GM23338 (cell line): Measurements from ENCODE around the gene GRIP2. TPM values are rescaled to one million over a fixed set of nuclear protein-coding genes. Genes with fewer than 3 reads are reported as not detected.

Experiments
- ATAC-seq: fragments of 200-7000 bp; cut with Tn5 transposase; 3 replicates; pipeline ENCODE4 v1.9.1; 2020
- DNase-seq: peaks from one replicate; pipeline ENCODE4 v3.0.0-alpha.2; 2015; ENCODE audit warnings: low spot score
- H2AFZ ChIP-seq: fragments of 200-600 bp; sonication (generic); 2 replicates; pipeline ENCODE4 v1.8.0; 2016; ENCODE audit warnings: antibody characterized with exemption, mild to moderate bottlenecking, moderate library complexity
- H3F3A ChIP-seq: fragments of 200-600 bp; sonication (generic); replicated peaks from 2 replicates; pipeline ENCODE4 v1.8.0; 2017; ENCODE audit warnings: antibody characterized with exemption, mixed run types, low read depth
- H3K27ac ChIP-seq: fragments of 200-600 bp; sonication (generic); 2 replicates; pipeline ENCODE4 v1.6.1; 2016; ENCODE audit warnings: low read depth
- H3K27me3 ChIP-seq: fragments of 200-600 bp; sonication (generic); 2 replicates; pipeline ENCODE4 v1.8.0; 2016; ENCODE audit warnings: mild to moderate bottlenecking, mixed run types, moderate library complexity; ENCODE audit not compliant: insufficient read depth
- H3K36me3 ChIP-seq: fragments of 200-600 bp; sonication (generic); 2 replicates; pipeline ENCODE4 v1.8.0; 2016; ENCODE audit warnings: mild to moderate bottlenecking; ENCODE audit not compliant: insufficient read depth
- H3K4me1 ChIP-seq: fragments of 200-600 bp; sonication (generic); 2 replicates; pipeline ENCODE4 v1.8.0; 2016; ENCODE audit warnings: mild to moderate bottlenecking, moderate library complexity; ENCODE audit not compliant: insufficient read depth
- H3K4me2 ChIP-seq: fragments of 200-600 bp; sonication (generic); 2 replicates; pipeline ENCODE4 v1.7.1; 2017; ENCODE audit warnings: mixed run types
- H3K4me3 ChIP-seq: fragments of 200-600 bp; sonication (generic); 2 replicates; pipeline ENCODE4 v1.6.1; 2016; ENCODE audit warnings: mixed run types
- H3K79me2 ChIP-seq: fragments of 200-600 bp; sonication (generic); replicated peaks from 2 replicates; pipeline ENCODE4 v1.8.0; 2017; ENCODE audit warnings: mild to moderate bottlenecking; ENCODE audit not compliant: insufficient read depth
- H3K9me2 ChIP-seq: fragments of 200-600 bp; sonication (generic); 2 replicates; pipeline ENCODE4 v1.8.0; 2017; ENCODE audit not compliant: insufficient read depth
- H4K20me1 ChIP-seq: fragments of 200-600 bp; sonication (generic); replicated peaks from 2 replicates; pipeline ENCODE4 v1.8.0; 2017; ENCODE audit warnings: mild to moderate bottlenecking; ENCODE audit not compliant: insufficient read depth
- H3K27ac Mint-ChIP-seq: 2 replicates; pipeline ENCODE4 v1.8.0; 2020; ENCODE audit warnings: inconsistent platforms, mild to moderate bottlenecking, moderate library complexity, mixed read lengths
- H3K27me3 Mint-ChIP-seq: 3 replicates; pipeline ENCODE4 v1.8.0; 2022; ENCODE audit warnings: low read depth, mild to moderate bottlenecking, moderate library complexity, mixed read lengths, inconsistent platforms; ENCODE audit not compliant: insufficient read depth, poor library complexity
- H3K36me3 Mint-ChIP-seq: 3 replicates; pipeline ENCODE4 v1.8.0; 2021; ENCODE audit warnings: low read depth, mild to moderate bottlenecking, inconsistent platforms, moderate library complexity, mixed read lengths
- H3K4me1 Mint-ChIP-seq: 3 replicates; pipeline ENCODE4 v1.8.0; 2020; ENCODE audit warnings: mild to moderate bottlenecking, inconsistent platforms, mixed read lengths
- H3K4me3 Mint-ChIP-seq: 3 replicates; pipeline ENCODE4 v1.8.0; 2021; ENCODE audit warnings: moderate library complexity, mild to moderate bottlenecking, inconsistent platforms, mixed read lengths
- H3K9me3 Mint-ChIP-seq: 3 replicates; pipeline ENCODE4 v1.8.0; 2020; ENCODE audit warnings: moderate library complexity, mild to moderate bottlenecking, inconsistent platforms, mixed read lengths
- CREB1 ChIP-seq: fragments of 250-450 bp; sonication (Bioruptor Pico); IDR thresholded peaks from 2 replicates; pipeline ENCODE4 v1.5.0; 2020; ENCODE audit warnings: low read depth, mild to moderate bottlenecking, moderate library complexity
- EZH2 ChIP-seq: fragments of 200-600 bp; sonication (generic); IDR thresholded peaks from one replicate; pipeline ENCODE4 v1.8.0; 2017; ENCODE audit warnings: antibody characterized with exemption, mild to moderate bottlenecking, low read depth; ENCODE audit not compliant: unreplicated experiment
- EZH2phosphoT487 ChIP-seq: fragments of 200-600 bp; sonication (generic); IDR thresholded peaks from one replicate; pipeline ENCODE4 v1.8.1; 2018; ENCODE audit warnings: antibody characterized with exemption; ENCODE audit not compliant: unreplicated experiment
- ZNF462 ChIP-seq: fragments of 250-450 bp; sonication (Bioruptor Pico); IDR thresholded peaks from 2 replicates; pipeline ENCODE4 v1.5.0; 2020; ENCODE audit warnings: mild to moderate bottlenecking, moderate library complexity
- polyA plus RNA-seq: library from polyadenylated mRNA; unstranded; fragments of >200 nt; fragmentation: Nextera tagmentation; extraction: Ambion mirVana; gene quantifications from 2 replicates; pipeline ENCODE4 v1.2.1, GENCODE V29; 2016
- small RNA-seq: library from RNA; depleted of rRNA; stranded (forward); fragments of <200 nt; gene quantifications from one replicate; pipeline ENCODE3, GENCODE V24; 2014; ENCODE audit warnings: low replicate concordance
- total RNA-seq: library from RNA; depleted of rRNA; stranded (reverse); fragments of >200 nt; shearing (Covaris generic); gene quantifications from 2 replicates; pipeline ENCODE4 v1.2.3, GENCODE V29; 2014; rRNA removed
- TF ChIP-seq, protein P1 (sequence below): IDR thresholded peaks from 2 replicates; pipeline ENCODE4 v1.6.1; 2016; ENCODE audit warnings: antibody characterized with exemption
- TF ChIP-seq, protein P2 (sequence below): IDR thresholded peaks from one replicate; pipeline ENCODE4 v1.6.1; 2018; ENCODE audit warnings: antibody characterized with exemption; ENCODE audit not compliant: unreplicated experiment

Gene GRIP2
- total and polyA plus RNA-seq, 2 experiments from 2014 or later, result 3.6 to 5.8 TPM

DNA sequence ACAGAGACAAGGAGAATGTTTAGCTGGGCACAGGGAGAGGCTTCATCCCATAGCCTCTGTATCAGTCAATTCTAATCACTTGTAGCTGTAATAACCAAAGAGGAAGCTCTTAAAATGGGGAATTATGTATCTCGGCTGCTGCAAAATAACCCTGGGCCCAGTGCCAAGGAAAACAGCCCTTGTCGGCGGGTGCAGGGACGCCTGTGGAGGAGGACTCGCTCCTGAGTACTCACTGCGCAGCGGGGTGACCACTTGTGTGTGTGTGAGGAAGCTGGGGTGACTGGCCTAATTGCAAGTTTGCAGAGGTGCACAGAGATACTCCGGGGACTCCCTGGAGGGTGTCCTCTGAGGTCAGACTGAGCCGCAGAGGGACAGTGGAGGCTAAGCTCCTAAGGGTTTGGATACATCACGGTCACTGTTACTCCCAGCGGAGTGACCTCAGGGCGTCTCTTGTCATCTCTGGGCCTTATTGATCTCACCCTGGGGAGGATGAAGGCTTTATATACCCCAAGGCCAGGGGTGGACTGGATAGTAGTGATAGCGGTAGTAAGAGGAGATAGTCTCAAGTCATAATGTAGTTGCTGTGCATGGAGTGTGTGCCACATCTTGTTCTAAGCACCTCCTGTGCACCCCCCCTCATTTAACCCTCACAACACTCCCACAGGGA lies 100.5 kb downstream of the GRIP2 start:
- H3K4me3 ChIP-seq, result no peak overlapping the region
- H2AFZ ChIP-seq, result no peak overlapping the region
- Mint-ChIP-seq H3K27me3 (peaks cover 8% of the 10 kb centered on the region), H3K36me3 (peaks cover 13% of the 10 kb centered on the region), H3K4me3 (no peak overlapping the region), H3K27ac (0 out of 2 replicates have a peak overlapping the region, but pooled peaks have one; percentile 5), H3K4me1 (peaks cover 25% of the 10 kb centered on the region), H3K9me3 (no peaks in the 10 kb centered on the region; the same call in 2 of the 3 replicates)
- H3K27ac ChIP-seq, result no peak overlapping the region
- ATAC-seq, result no peak
- TF ChIP-seq EZH2phosphoT487 (no peak), ZNF462 (CRISPR knock-in tag) (no peak), CREB1 (CRISPR knock-in tag) (no peak), EZH2 (no peak)
- TF ChIP-seq, protein P1, sequence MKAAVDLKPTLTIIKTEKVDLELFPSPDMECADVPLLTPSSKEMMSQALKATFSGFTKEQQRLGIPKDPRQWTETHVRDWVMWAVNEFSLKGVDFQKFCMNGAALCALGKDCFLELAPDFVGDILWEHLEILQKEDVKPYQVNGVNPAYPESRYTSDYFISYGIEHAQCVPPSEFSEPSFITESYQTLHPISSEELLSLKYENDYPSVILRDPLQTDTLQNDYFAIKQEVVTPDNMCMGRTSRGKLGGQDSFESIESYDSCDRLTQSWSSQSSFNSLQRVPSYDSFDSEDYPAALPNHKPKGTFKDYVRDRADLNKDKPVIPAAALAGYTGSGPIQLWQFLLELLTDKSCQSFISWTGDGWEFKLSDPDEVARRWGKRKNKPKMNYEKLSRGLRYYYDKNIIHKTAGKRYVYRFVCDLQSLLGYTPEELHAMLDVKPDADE, result no peak
- TF ChIP-seq, protein P2, sequence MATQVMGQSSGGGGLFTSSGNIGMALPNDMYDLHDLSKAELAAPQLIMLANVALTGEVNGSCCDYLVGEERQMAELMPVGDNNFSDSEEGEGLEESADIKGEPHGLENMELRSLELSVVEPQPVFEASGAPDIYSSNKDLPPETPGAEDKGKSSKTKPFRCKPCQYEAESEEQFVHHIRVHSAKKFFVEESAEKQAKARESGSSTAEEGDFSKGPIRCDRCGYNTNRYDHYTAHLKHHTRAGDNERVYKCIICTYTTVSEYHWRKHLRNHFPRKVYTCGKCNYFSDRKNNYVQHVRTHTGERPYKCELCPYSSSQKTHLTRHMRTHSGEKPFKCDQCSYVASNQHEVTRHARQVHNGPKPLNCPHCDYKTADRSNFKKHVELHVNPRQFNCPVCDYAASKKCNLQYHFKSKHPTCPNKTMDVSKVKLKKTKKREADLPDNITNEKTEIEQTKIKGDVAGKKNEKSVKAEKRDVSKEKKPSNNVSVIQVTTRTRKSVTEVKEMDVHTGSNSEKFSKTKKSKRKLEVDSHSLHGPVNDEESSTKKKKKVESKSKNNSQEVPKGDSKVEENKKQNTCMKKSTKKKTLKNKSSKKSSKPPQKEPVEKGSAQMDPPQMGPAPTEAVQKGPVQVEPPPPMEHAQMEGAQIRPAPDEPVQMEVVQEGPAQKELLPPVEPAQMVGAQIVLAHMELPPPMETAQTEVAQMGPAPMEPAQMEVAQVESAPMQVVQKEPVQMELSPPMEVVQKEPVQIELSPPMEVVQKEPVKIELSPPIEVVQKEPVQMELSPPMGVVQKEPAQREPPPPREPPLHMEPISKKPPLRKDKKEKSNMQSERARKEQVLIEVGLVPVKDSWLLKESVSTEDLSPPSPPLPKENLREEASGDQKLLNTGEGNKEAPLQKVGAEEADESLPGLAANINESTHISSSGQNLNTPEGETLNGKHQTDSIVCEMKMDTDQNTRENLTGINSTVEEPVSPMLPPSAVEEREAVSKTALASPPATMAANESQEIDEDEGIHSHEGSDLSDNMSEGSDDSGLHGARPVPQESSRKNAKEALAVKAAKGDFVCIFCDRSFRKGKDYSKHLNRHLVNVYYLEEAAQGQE, result no peak
- H3F3A ChIP-seq, result no peaks in the 10 kb centered on the region
- H3K4me2 ChIP-seq, result no peak overlapping the region
- peaks cover 81% of the 10 kb centered on the region for H3K79me2 ChIP-seq
- no peaks in the 10 kb centered on the region for H3K27me3 ChIP-seq
- H4K20me1 ChIP-seq, result peaks cover 48% of the 10 kb centered on the region
- H3K9me2 ChIP-seq, result no peaks in the 10 kb centered on the region
- DNase-seq, result no peak
- H3K4me1 ChIP-seq, result 0 out of 2 replicates have a peak, but pooled peaks cover 4% of the 10 kb centered on the region
- H3K36me3 ChIP-seq, result peaks cover 5% of the 10 kb centered on the region; the same call in 1 of the 2 replicates

Small RNA genes lying within 50 kb of the gene (small RNA-seq; reads per million reads assigned to genes)
- gene RNU6-905P, result not detected

Other genes starting within 250 kb of the GRIP2 start
- 142 and 150 TPM in 2 replicates for gene SLC6A6, start 137.7 kb downstream of the GRIP2 start, total RNA-seq
- gene SLC6A6, start 137.7 kb downstream of the GRIP2 start, polyA plus RNA-seq, result 27.5 and 31.6 TPM in 2 replicates
- gene CCDC174, start 111.4 kb upstream of the GRIP2 start, total RNA-seq, result 9.2 and 11.2 TPM in 2 replicates
- 46.3 and 48.6 TPM in 2 replicates for gene CCDC174, start 111.4 kb upstream of the GRIP2 start, polyA plus RNA-seq
- not detected in 2 replicates for gene C3orf20, start 134.8 kb upstream of the GRIP2 start, total RNA-seq
- not detected in 2 replicates for gene C3orf20, start 134.8 kb upstream of the GRIP2 start, polyA plus RNA-seq